Measurements from ENCODE around the gene OGG1. TPM values are rescaled to one million over a fixed set of nuclear protein-coding genes. Genes with fewer than 3 reads are reported as not detected.

OGG1 gene
- total RNA-seq, 1 donor from 2014 or later, result 36.0 TPM

GRCh38 chr3:9779075-9779593 is 29.4 kb downstream of the OGG1 start:
- no peaks in the 10 kb centered on the region for H3K27me3 ChIP-seq
- H3K27ac ChIP-seq, result no peak overlapping the region
- H3K36me3 ChIP-seq, result peaks cover 27 to 43% of the 10 kb centered on the region in 2 donors
- intact Hi-C loops (cut with DNase I), result no loop called here
- H3K9me3 ChIP-seq, result no peaks in the 10 kb centered on the region
- no peak for DNase-seq (ENCODE audit: low spot score in 2 of 2)
- no peaks in the 10 kb centered on the region for H3K4me1 ChIP-seq
- no peak for TF ChIP-seq CTCF (IDR thresholded peaks at IDR 0.05)
- no peak overlapping the region for H3K4me3 ChIP-seq

GRCh38 chr3:9779721-9780457 is 30.1 kb downstream of the OGG1 start:
- intact Hi-C loops (cut with DNase I), result no loop called here
- DNase-seq (ENCODE audit: low spot score in 2 of 2), result peak in 1 of 2 donors; percentile 69
- H3K4me1 ChIP-seq, result no peaks in the 10 kb centered on the region
- H3K9me3 ChIP-seq, result no peaks in the 10 kb centered on the region
- H3K36me3 ChIP-seq, result peaks cover 33 to 51% of the 10 kb centered on the region in 2 donors
- TF ChIP-seq CTCF (IDR thresholded peaks at IDR 0.05), result no peak
- no peak overlapping the region for H3K4me3 ChIP-seq
- H3K27ac ChIP-seq, result no peak overlapping the region
- no peaks in the 10 kb centered on the region for H3K27me3 ChIP-seq

- no peak for TF ChIP-seq CTCF (IDR thresholded peaks at IDR 0.05)
- Histone ChIP-seq H3K36me3 (peaks cover 38 to 56% of the 10 kb centered on the region in 2 donors), H3K27ac (no peak overlapping the region), H3K4me3 (no peak overlapping the region), H3K9me3 (no peaks in the 10 kb centered on the region), H3K4me1 (no peaks in the 10 kb centered on the region), H3K27me3 (no peaks in the 10 kb centered on the region)
- intact Hi-C loops (cut with DNase I), result no loop called here
- DNase-seq (ENCODE audit: low spot score in 2 of 2), result no peak
Measured at GRCh38 chr3:9780458-9780812, 30.7 kb downstream of the OGG1 start.

- no peak overlapping the region for H3K4me3 ChIP-seq
- no peak for DNase-seq (ENCODE audit: low spot score in 2 of 2)
- intact Hi-C loops (cut with DNase I), result no loop called here
- TF ChIP-seq CTCF (IDR thresholded peaks at IDR 0.05), result no peak
- H3K27ac ChIP-seq, result no peak overlapping the region
- no peaks in the 10 kb centered on the region for H3K4me1 ChIP-seq
- no peaks in the 10 kb centered on the region for H3K9me3 ChIP-seq
- H3K36me3 ChIP-seq, result peaks cover 38 to 58% of the 10 kb centered on the region in 2 donors
- H3K27me3 ChIP-seq, result no peaks in the 10 kb centered on the region
Measured at GRCh38 chr3:9780910-9781309, 31.2 kb downstream of the OGG1 start.

GRCh38 chr3:9781551-9781950 is 31.8 kb downstream of the OGG1 start:
- DNase-seq (ENCODE audit: low spot score in 2 of 2), result no peak
- H3K4me1 ChIP-seq, result no peaks in the 10 kb centered on the region
- no peak overlapping the region for H3K4me3 ChIP-seq
- no peaks in the 10 kb centered on the region for H3K9me3 ChIP-seq
- no peak for TF ChIP-seq CTCF (IDR thresholded peaks at IDR 0.05)
- intact Hi-C loops (cut with DNase I), result no loop called here
- H3K27ac ChIP-seq, result no peak overlapping the region
- H3K36me3 ChIP-seq, result peaks cover 42 to 64% of the 10 kb centered on the region in 2 donors
- no peaks in the 10 kb centered on the region for H3K27me3 ChIP-seq
